Mucosa of descending colon (tissue), 3 donors: ENCODE data around the gene PIF1. TPM values are rescaled to one million over a fixed set of nuclear protein-coding genes. Genes with fewer than 3 reads are reported as not detected.
A peak's percentile ranks its signal among the peaks of the same experiment; 100 is the strongest.

ENCODE experiments used
- ATAC-seq: fragments of 200-7000 bp; cut with Tn5 transposase; one replicate; pipeline ENCODE4 v1.9.1; 2020; ENCODE audit warnings: mild to moderate bottlenecking, moderate library complexity
- DNase-seq, 3 donors: peaks; one replicate each; pipeline ENCODE4 v3.0.0-alpha.2; 2020
- H3K36me3 ChIP-seq: fragments of 200-600 bp; one replicate; pipeline ENCODE4 v1.8.0; 2021; ENCODE audit warnings: low read depth, mild to moderate bottlenecking
- H3K4me1 ChIP-seq: fragments of 200-600 bp; one replicate; pipeline ENCODE4 v1.8.0; 2021; ENCODE audit warnings: low read depth, mild to moderate bottlenecking
- H3K4me3 ChIP-seq: fragments of 200-600 bp; one replicate; pipeline ENCODE4 v1.8.0; 2021; ENCODE audit warnings: mild to moderate bottlenecking
- H3K9me3 ChIP-seq: fragments of 200-600 bp; one replicate; pipeline ENCODE4 v1.8.0; 2021; ENCODE audit warnings: mild to moderate bottlenecking
- CTCF ChIP-seq: fragments of 200-600 bp; IDR thresholded peaks from one replicate; pipeline ENCODE4 v1.8.0; 2022; ENCODE audit warnings: antibody characterized with exemption, mild to moderate bottlenecking
- intact Hi-C, 2 donors: fragments of 100-400 bp; cut with DNase I in 1 of 2; cut with micrococcal nuclease in 1 of 2; formaldehyde crosslinking; loops; one replicate each; pipeline versions ENCODE4 v1.11.0 to v1.11.1; 2022; cut with DNase I, micrococcal nuclease
- total RNA-seq, 3 donors: library from RNA; stranded (reverse); fragmentation: NEBNext Ultra II Directional in 2 of 3; extraction: Animal tissue kit (Norgen Biotek cat#: 25700) in 2 of 3; gene quantifications; one replicate each; pipeline versions ENCODE4 v1.2.1 to v1.2.4, GENCODE V29; 2021 to 2023
- donor health status: DM: no; HTN: no; CAD: no; lungs with moderate emphysema.
- donor health status: DM: no; HTN: no; CAD: no.
- donor health status: DM: no; HTN: yes; CAD: no.

PIF1 gene
- total RNA-seq, 3 donors from 2014 or later = 2.6 to 10.4 (median 5.0) TPM

- ATAC-seq (no peak), DNase-seq (peak in 1 of 3 donors; percentile 27)
- intact Hi-C loops = no loop called here
- no peaks in the 10 kb centered on the region for H3K4me1 ChIP-seq
- H3K4me3 ChIP-seq = no peak overlapping the region
- TF ChIP-seq CTCF = no peak
- no peaks in the 10 kb centered on the region for H3K9me3 ChIP-seq
- H3K36me3 ChIP-seq = no peaks in the 10 kb centered on the region
These were observed 51.3 kb downstream of the PIF1 start for GRCh38 chr15:64774037-64774628.

GRCh38 chr15:64773606-64774005 lies 51.8 kb downstream of the PIF1 start:
- ATAC-seq (no peak), DNase-seq (no peak)
- intact Hi-C loops = no loop called here
- no peaks in the 10 kb centered on the region for H3K36me3 ChIP-seq
- no peak overlapping the region for H3K4me3 ChIP-seq
- H3K4me1 ChIP-seq = no peaks in the 10 kb centered on the region
- no peak for TF ChIP-seq CTCF
- H3K9me3 ChIP-seq = no peaks in the 10 kb centered on the region

- H3K36me3 ChIP-seq = no peaks in the 10 kb centered on the region
- intact Hi-C loops = no loop called here
- TF ChIP-seq CTCF = no peak
- H3K4me3 ChIP-seq = no peak overlapping the region
- no peaks in the 10 kb centered on the region for H3K4me1 ChIP-seq
- ATAC-seq (no peak), DNase-seq (no peak)
- no peaks in the 10 kb centered on the region for H3K9me3 ChIP-seq
These were observed 52.5 kb downstream of the PIF1 start for GRCh38 chr15:64772964-64773363.

GRCh38 chr15:64772488-64772887 lies 53.0 kb downstream of the PIF1 start:
- no peak for DNase-seq
- ATAC-seq = no peak
- H3K36me3 ChIP-seq = no peaks in the 10 kb centered on the region
- TF ChIP-seq CTCF = no peak
- no peak overlapping the region for H3K4me3 ChIP-seq
- no peaks in the 10 kb centered on the region for H3K9me3 ChIP-seq
- intact Hi-C loops = no loop called here
- H3K4me1 ChIP-seq = no peaks in the 10 kb centered on the region

GRCh38 chr15:64770626-64771025 lies 54.8 kb downstream of the PIF1 start:
- DNase-seq (no peak), ATAC-seq (no peak)
- Histone ChIP-seq H3K4me3 (no peak overlapping the region), H3K4me1 (no peaks in the 10 kb centered on the region), H3K9me3 (no peaks in the 10 kb centered on the region), H3K36me3 (no peaks in the 10 kb centered on the region)
- intact Hi-C loops = no loop called here
- TF ChIP-seq CTCF = no peak

GRCh38 chr15:64767203-64767602 lies 58.2 kb downstream of the PIF1 start:
- no peaks in the 10 kb centered on the region for H3K4me1 ChIP-seq
- intact Hi-C loops = no loop called here
- ATAC-seq (no peak), DNase-seq (no peak)
- H3K9me3 ChIP-seq = no peaks in the 10 kb centered on the region
- H3K4me3 ChIP-seq = no peak overlapping the region
- H3K36me3 ChIP-seq = no peaks in the 10 kb centered on the region
- no peak for TF ChIP-seq CTCF
